GM10266 (cell line): ENCODE data around the gene ZIC5.
"Not testable (repeated sequence)": the region's sequence is repeated elsewhere in the genome, so short reads cannot be mapped to it uniquely, and the experiment has no call there.

Experiments used
- DNase-seq: peaks from one replicate; pipeline ENCODE4 v3.0.0; 2012; ENCODE audit errors: extremely low spot score
- TF ChIP-seq, protein P1 (sequence below): IDR thresholded peaks from 2 replicates; pipeline ENCODE4 v1.5.1; 2012; ENCODE audit warnings: mild to moderate bottlenecking, low read depth; ENCODE audit not compliant: control insufficient read depth, insufficient read depth; ENCODE audit errors: missing control alignments

The ZIC5 gene

DNA sequence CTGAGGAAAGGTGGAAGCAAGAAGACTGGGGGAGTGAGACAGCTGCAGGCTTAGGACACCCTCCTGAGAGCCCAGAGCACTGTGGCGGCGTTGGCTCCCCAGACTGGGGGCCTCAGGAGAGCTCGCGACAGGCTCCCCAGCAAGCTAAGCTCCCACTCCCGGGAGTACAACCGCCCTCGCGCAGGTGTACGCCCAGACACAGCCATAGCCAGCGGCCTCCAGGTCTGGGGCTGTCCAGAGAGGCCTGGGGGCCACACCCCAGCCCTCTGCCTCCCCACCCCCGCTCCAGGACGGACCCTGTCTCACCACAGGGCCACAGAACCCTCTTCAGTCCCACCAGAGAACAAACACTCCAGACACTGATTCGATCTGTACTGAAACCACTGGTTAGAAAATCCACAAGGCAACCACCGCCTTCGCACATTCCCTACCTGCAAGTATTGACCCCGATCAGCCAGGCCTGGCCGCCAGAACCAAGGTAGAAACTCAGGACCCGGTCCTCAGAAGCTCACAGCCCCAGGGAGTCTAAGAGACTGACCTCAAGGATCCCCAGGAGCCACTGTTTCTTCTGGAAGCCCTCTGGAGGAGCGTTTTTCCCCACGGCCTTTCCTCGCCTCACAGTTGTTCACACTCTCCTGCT, 16.3 kb downstream of the ZIC5 start:
- no peak for DNase-seq
- TF ChIP-seq, protein P1, sequence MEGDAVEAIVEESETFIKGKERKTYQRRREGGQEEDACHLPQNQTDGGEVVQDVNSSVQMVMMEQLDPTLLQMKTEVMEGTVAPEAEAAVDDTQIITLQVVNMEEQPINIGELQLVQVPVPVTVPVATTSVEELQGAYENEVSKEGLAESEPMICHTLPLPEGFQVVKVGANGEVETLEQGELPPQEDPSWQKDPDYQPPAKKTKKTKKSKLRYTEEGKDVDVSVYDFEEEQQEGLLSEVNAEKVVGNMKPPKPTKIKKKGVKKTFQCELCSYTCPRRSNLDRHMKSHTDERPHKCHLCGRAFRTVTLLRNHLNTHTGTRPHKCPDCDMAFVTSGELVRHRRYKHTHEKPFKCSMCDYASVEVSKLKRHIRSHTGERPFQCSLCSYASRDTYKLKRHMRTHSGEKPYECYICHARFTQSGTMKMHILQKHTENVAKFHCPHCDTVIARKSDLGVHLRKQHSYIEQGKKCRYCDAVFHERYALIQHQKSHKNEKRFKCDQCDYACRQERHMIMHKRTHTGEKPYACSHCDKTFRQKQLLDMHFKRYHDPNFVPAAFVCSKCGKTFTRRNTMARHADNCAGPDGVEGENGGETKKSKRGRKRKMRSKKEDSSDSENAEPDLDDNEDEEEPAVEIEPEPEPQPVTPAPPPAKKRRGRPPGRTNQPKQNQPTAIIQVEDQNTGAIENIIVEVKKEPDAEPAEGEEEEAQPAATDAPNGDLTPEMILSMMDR: no peak

DNA sequence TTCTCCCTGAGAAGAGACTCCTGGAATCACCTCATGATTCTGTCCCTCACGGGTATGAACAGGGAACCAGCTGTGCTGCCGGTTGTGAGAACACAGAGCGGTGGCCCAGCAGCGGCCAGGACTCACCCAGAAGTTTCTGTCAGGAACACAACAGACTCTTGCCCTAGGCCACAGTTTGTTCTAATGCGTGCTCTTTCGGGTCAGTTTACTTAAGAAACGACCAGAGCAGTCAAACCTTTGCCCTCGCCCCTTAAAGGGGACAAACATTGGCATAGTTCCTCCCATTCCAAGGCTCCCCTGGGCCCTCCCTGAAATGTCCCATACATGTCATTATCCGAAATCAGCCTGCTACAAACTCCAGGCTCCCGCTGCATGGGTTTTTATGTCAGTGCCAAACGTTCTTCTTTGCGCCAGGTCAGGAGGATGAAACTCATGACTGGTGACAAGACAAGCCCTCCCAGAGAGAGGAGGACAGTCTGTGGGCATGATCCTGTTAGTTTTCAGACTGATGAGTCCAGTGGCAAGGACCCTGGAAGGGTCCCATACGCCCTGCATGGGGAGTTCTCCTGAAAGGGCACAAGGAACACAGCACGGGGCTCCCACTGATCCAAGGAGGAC, 18.3 kb downstream of the ZIC5 start:
- TF ChIP-seq, protein P1: no peak
- no peak for DNase-seq

DNA sequence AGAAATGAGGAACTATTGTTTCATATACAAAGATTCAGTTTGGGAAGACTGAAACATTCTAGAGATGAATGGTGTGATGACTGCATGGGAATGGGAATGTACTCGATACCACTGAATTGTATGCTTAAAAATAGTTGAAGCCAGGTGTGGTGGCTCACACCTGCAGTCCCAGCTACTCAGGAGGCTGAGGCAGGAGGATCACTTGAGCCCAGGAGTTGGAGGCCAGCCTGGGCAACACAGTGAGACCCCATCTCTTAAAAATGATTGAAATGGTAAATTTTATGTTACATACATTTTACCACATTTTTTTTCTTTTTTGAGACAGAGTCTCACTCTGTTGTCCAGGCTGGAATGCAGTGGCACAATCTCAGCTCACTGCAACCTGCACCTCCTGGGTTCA, 19.9 kb downstream of the ZIC5 start:
- not testable (repeated sequence) for DNase-seq

DNA sequence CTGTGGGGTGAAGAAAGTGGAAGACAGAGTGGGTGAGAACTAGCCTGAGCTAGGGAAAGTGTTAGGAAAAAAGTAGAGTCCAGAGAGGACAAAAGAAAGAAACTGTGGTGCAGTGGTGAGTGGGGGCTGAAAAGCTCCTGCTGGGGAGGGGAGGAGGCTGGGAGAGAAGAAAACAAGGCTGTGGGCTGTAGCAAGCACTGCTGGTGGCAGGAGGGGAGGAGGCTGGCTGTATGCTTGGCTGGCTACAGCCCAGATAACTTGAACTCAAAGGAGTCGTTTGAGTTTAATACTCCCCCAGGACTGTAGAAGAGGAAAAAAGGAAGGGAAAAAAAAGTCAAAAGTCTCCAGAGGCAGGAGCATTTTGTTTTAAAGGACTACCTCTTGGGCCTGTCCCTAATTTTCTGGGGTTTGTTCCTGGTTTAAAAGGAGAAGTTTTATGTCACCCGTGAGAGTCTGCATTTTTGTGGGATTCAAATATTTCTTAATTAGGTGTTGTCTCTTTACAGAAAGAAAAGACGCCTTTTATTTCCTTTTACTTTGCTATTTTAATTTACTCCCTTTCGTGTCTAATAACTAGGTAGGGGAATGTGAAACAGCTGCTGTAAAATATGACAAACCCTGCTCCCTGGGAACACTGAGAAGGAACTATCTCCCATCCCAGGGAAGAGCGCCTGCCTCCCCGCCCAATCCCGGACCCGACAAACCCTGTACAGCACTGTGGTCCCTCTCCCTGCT, 21.7 kb downstream of the ZIC5 start:
- TF ChIP-seq, protein P1: no peak
- no peak for DNase-seq

DNA sequence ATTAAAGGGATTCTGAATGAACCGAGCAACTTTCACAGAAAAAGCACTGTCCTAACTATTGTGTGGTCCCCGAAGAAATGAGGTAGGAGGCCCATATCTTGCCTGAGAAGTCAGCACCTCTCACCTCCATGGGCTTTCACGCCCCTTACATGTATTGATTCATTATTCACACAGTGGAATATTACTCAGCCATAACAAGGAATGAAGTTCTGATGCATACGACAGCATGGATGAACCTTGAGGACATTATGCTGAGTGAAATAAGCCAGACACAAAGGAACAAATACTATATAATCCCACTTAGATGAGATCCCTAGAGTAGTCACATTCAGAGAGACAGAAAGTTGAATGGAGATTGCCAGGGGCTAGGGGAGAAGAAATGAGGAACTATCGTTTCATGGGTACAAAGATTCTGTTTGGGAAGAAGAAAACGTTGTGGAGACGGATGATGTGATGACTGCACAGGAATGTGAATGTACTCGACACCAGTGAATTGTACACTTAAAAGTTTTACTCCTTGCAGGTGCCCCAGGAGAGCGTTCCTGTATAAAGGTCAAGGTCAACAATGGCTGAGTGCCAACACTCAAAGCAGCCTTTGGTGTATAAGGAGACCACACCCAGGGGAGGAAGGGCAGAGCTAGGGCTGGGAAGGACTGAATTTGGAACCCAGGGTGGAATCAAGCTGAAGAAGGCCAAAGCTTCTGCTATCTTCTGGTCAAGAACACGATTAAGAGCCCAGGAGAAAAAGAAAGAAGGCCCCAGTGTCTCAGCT, 22.5 kb downstream of the ZIC5 start:
- TF ChIP-seq, protein P1: no peak
- DNase-seq: no peak

DNA sequence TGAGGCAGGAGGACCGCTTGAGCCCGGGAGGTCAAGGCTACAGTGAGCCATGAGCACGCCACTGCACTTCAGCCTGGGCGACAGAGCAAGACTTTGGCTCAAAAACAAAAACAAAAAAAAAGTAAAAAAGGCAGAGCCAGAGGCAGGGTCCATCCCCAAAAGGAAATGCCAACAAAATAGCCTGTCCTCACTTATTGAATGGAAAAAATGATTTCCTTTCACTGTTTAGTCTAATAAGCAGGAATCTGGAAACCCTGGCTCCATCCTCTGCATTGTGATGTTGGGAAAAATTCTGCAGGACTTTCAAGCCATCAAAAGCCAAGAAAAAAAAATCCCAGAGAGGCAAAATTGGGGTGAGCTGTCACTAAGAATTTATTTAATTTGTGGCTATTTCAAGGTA, 23.2 kb downstream of the ZIC5 start:
- TF ChIP-seq, protein P1: no peak
- no peak for DNase-seq

DNA sequence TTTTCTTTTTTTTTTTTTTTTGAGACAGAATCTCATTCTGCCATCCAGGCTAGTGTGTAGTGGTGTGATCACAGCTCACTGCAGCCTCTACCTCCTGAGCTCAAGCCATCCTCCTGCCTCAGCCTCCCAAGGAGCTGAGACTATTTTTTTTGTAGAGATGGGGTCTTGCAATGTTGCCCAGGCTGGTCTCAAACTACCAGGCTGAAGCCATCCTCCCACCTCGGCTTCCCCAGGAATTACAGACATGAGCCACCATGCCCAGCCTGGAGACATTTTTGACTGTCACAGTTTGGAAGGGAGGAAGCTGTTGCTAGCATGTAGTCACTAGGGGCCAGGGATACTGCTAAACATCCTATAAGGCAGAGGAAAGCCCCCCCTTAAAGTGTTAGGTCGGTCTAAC, 23.9 kb downstream of the ZIC5 start:
- no peak for DNase-seq
- TF ChIP-seq, protein P1: no peak

DNA sequence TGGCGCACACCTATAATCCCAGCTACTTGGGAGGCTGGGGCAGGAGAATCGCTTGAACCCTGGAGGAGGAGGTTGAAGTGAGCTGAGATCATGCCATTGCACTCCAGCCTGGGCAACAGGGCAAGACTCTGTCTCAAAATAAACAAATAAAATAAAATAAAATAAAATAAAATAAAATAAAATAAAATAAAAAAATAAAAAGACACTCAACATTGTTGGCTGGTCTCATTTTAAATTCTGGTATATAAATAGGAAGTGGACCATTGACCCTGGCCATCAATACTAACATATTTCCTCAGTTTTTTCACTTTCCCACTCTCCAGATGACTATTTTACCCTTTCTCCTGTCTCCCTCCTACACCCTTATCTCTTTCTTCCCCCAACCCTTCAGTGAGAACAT, 26.1 kb downstream of the ZIC5 start:
- not testable (repeated sequence) for DNase-seq
